Measurements from ENCODE around the gene TTLL6. TPM values are rescaled to one million over a fixed set of nuclear protein-coding genes. Genes with fewer than 3 reads are reported as not detected.

Gene TTLL6
- total and polyA plus RNA-seq, 7 experiments from 2014 or later: not detected

DNA sequence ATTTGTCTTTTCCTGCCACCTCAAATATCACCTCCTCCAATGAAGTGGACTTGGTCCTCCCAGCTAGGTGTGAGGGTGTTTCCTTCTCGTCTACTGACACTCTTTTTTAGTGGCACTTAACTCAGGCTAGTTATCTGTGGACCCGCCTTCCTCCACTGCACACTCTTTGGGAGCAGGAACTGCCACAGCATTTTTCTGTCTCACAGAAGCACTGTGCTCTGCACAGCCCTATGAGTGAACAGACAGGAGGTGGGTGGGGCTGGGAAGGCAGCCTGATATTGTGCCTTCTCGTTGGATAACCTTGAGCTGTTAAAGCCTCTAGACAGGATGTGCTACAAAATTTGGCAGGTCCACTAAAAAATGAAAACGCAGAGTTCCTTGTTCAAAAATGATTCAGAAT lies 56.6 kb downstream of the TTLL6 start:
- peaks cover 75 to 84% (median 79%) of the 10 kb centered on the region in 5 donors for H3K27me3 Mint-ChIP-seq
- no peak overlapping the region for H3K4me3 Mint-ChIP-seq
- peaks cover 0 to 2% (median 0%) of the 10 kb centered on the region in 11 donors for H3K9me3 Mint-ChIP-seq
- Histone ChIP-seq H3K36me3 (ENCODE audit: control insufficient read depth in 2 of 3, insufficient read depth in 3 of 3, low read length in 3 of 3) (no peaks in the 10 kb centered on the region), H3K4me3 (ENCODE audit: low read length) (no peak overlapping the region), H3K4me1 (ENCODE audit: control insufficient read depth in 2 of 2, insufficient read depth in 2 of 2, low read length in 2 of 2) (no peaks in the 10 kb centered on the region), H3K27ac (ENCODE audit: low read depth, low read length) (no peak overlapping the region), H3K27me3 (ENCODE audit: control insufficient read depth in 2 of 2, insufficient read depth in 2 of 2, low read length in 2 of 2) (peaks cover 7 to 9% of the 10 kb centered on the region in 2 donors), H3K9me3 (ENCODE audit: control insufficient read depth in 2 of 3, low read length in 3 of 3) (no peaks in the 10 kb centered on the region)
- no peaks in the 10 kb centered on the region for H3K4me1 Mint-ChIP-seq
- DNase-seq (no peak), ATAC-seq (no peak)
- H3K36me3 Mint-ChIP-seq: no peaks in the 10 kb centered on the region
- POLR2A ChIA-PET: interaction anchor here (0.6 to 0.8 kb wide), 2 partner anchors 15 to 92 kb away, joined by 4 to 8 read pairs; no protein-coding TSS in a partner anchor
- peak overlapping the region in 1 of 9 donors; percentile 60 for H3K27ac Mint-ChIP-seq
- intact Hi-C loops (cut with micrococcal nuclease): no loop called here
- CTCF ChIA-PET: no interaction called here

DNA sequence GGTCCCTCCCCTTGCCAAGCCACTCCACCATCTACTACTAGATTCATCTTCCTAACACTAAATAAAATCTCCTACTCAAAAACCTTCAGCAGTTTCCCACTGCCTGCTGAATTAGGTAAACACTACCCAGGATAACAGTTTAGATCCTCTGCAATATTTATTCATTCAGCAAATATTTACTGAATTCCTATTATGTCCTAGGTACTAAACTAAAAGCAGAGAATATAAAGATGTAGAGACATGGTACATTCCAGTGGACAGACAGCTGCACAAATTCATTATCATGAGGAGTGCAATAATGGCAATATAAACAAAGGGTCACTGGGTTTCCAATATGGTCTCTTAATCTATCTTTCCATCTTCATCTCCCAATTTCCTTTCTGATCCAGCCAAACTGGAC lies 57.7 kb downstream of the TTLL6 start:
- ChIA-PET CTCF (no interaction called here), POLR2A (no interaction called here)
- intact Hi-C loops (cut with micrococcal nuclease): no loop called here
- H3K36me3 ChIP-seq (ENCODE audit: control insufficient read depth in 2 of 3, insufficient read depth in 3 of 3, low read length in 3 of 3): no peaks in the 10 kb centered on the region
- no peak overlapping the region for H3K4me3 ChIP-seq (ENCODE audit: low read length)
- Mint-ChIP-seq H3K4me3 (no peak overlapping the region), H3K27me3 (peaks cover 79 to 87% (median 86%) of the 10 kb centered on the region in 5 donors), H3K4me1 (peaks cover 0 to 7% (median 4%) of the 10 kb centered on the region in 7 donors), H3K27ac (no peak overlapping the region), H3K9me3 (peaks cover 0 to 2% (median 0%) of the 10 kb centered on the region in 11 donors), H3K36me3 (no peaks in the 10 kb centered on the region)
- H3K27ac ChIP-seq (ENCODE audit: low read depth, low read length): no peak overlapping the region
- ATAC-seq (no peak), DNase-seq (no peak)
- peaks cover 3 to 8% of the 10 kb centered on the region in 2 donors for H3K4me1 ChIP-seq (ENCODE audit: control insufficient read depth in 2 of 2, insufficient read depth in 2 of 2, low read length in 2 of 2)
- H3K9me3 ChIP-seq (ENCODE audit: control insufficient read depth in 2 of 3, low read length in 3 of 3): no peaks in the 10 kb centered on the region
- H3K27me3 ChIP-seq (ENCODE audit: control insufficient read depth in 2 of 2, insufficient read depth in 2 of 2, low read length in 2 of 2): peaks cover 7 to 20% of the 10 kb centered on the region in 2 donors

DNA sequence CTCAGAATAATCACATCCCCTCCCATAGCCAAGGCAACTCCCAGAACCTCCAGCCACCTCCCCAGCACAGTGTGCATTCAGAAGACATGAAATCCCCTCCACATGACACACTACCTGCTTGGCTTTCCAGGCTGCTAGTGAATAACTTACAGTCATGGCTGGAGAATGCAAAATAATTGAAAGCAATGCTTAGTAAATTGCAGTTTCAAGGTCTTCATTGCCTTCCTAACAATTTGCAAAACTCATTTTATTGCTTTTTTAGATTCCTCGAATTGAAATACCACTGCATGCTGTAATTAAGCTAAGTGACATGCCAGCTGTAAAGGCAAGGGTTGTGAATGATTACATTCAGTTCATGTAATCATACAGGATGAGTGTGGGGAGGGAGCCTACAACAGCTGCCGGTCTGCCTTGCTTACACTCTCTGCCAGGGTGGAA lies 59.5 kb downstream of the TTLL6 start:
- Histone ChIP-seq H3K27ac (ENCODE audit: low read depth, low read length) (no peak overlapping the region), H3K4me3 (ENCODE audit: low read length) (no peak overlapping the region), H3K36me3 (ENCODE audit: control insufficient read depth in 2 of 3, insufficient read depth in 3 of 3, low read length in 3 of 3) (no peaks in the 10 kb centered on the region), H3K4me1 (ENCODE audit: control insufficient read depth in 2 of 2, insufficient read depth in 2 of 2, low read length in 2 of 2) (peaks cover 5 to 13% of the 10 kb centered on the region in 2 donors), H3K27me3 (ENCODE audit: control insufficient read depth in 2 of 2, insufficient read depth in 2 of 2, low read length in 2 of 2) (peaks cover 18 to 37% of the 10 kb centered on the region in 2 donors), H3K9me3 (ENCODE audit: control insufficient read depth in 2 of 3, low read length in 3 of 3) (no peaks in the 10 kb centered on the region)
- CTCF ChIA-PET: no interaction called here
- Mint-ChIP-seq H3K9me3 (peaks cover 0 to 2% (median 0%) of the 10 kb centered on the region in 11 donors), H3K4me3 (no peak overlapping the region), H3K4me1 (peaks cover 3 to 21% (median 18%) of the 10 kb centered on the region in 7 donors), H3K27me3 (peaks cover 79 to 87% (median 84%) of the 10 kb centered on the region in 5 donors), H3K27ac (no peak overlapping the region), H3K36me3 (no peaks in the 10 kb centered on the region)
- intact Hi-C loops (cut with micrococcal nuclease): no loop called here
- DNase-seq: no peak
- no peak for ATAC-seq
- POLR2A ChIA-PET: no interaction called here

DNA sequence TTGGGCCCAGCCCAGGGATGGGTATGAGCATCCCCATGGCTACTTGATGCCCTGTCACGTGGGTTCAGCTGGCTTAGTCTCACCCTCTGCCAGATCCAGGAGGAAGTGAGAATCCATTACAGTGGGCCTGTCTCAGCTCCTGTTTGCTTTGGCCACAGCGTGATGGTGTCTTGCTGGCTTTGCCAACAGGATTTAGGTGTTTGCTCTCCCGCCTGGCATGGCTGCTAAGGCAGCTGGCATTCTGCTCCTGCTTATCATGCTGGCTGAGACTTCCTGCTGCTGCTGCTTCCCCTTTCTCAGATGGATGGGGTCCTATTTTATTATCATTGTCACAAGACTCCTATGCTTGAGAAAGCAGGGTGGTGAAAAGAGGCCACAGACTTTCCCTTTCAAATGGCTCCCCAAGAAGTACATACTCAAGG lies 60.2 kb downstream of the TTLL6 start:
- POLR2A ChIA-PET: interaction anchor here (0.7 kb wide), 1 partner anchor 40 kb away, joined by 4 read pairs; no protein-coding TSS in a partner anchor
- H3K27me3 ChIP-seq (ENCODE audit: control insufficient read depth in 2 of 2, insufficient read depth in 2 of 2, low read length in 2 of 2): peaks cover 18 to 43% of the 10 kb centered on the region in 2 donors

DNA sequence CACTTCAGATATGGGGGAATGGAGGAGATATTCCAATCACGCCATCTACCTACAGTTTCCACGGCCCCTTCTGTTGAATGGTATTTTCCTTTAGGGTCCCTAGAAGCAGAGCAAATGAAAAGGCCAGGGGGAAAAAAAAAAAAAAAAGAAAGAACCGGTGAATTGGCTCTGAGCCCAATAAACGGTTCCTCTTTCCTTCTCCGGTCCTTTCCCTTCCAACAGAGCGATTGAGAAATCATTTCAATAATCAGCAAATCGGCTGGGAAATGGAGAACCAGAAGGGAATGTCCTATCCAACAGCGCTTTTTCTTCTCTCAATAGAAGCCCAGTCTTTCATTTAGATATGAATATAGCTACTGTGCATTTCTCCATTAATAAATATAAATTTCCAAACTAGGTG lies 61.7 kb downstream of the TTLL6 start:
- H3K9me3 Mint-ChIP-seq: peaks cover 0 to 8% (median 0%) of the 10 kb centered on the region in 11 donors
- intact Hi-C loops (cut with micrococcal nuclease): no loop called here
- H3K36me3 Mint-ChIP-seq: no peaks in the 10 kb centered on the region
- peaks cover 5 to 13% of the 10 kb centered on the region in 2 donors for H3K4me1 ChIP-seq (ENCODE audit: control insufficient read depth in 2 of 2, insufficient read depth in 2 of 2, low read length in 2 of 2)
- ATAC-seq: no peak
- no peak overlapping the region for H3K27ac ChIP-seq (ENCODE audit: low read depth, low read length)
- peak overlapping the region in 1 of 9 donors; percentile 46 for H3K27ac Mint-ChIP-seq
- peaks cover 75 to 89% (median 85%) of the 10 kb centered on the region in 5 donors for H3K27me3 Mint-ChIP-seq
- H3K4me1 Mint-ChIP-seq: peaks cover 3 to 21% (median 18%) of the 10 kb centered on the region in 7 donors
- H3K27me3 ChIP-seq (ENCODE audit: control insufficient read depth in 2 of 2, insufficient read depth in 2 of 2, low read length in 2 of 2): peaks cover 21 to 56% of the 10 kb centered on the region in 2 donors
- H3K4me3 Mint-ChIP-seq: peak overlapping the region in 4 of 10 donors; percentile 9 to 54 (median 32)
- no peak overlapping the region for H3K4me3 ChIP-seq (ENCODE audit: low read length)
- POLR2A ChIA-PET: interaction anchor here (0.6 kb wide), 1 partner anchor 787 kb away, joined by 3 read pairs; no protein-coding TSS in a partner anchor
- H3K36me3 ChIP-seq (ENCODE audit: control insufficient read depth in 2 of 3, insufficient read depth in 3 of 3, low read length in 3 of 3): no peaks in the 10 kb centered on the region
- CTCF ChIA-PET: interaction anchor here (1.6 kb wide), 1 partner anchor 31 kb away, joined by 6 read pairs; no protein-coding TSS in a partner anchor
- no peak for DNase-seq
- H3K9me3 ChIP-seq (ENCODE audit: control insufficient read depth in 2 of 3, low read length in 3 of 3): no peaks in the 10 kb centered on the region

More for the DNA sequence above, 60.2 kb downstream of the TTLL6 start:
- CTCF ChIA-PET: interaction anchor here (0.6 kb wide), 1 partner anchor 36 kb away, joined by 10 read pairs; no protein-coding TSS in a partner anchor
- Mint-ChIP-seq H3K4me3 (no peak overlapping the region), H3K36me3 (no peaks in the 10 kb centered on the region), H3K9me3 (peaks cover 0 to 4% (median 0%) of the 10 kb centered on the region in 11 donors), H3K27me3 (peaks cover 79 to 88% (median 84%) of the 10 kb centered on the region in 5 donors), H3K27ac (no peak overlapping the region), H3K4me1 (peaks cover 3 to 21% (median 18%) of the 10 kb centered on the region in 7 donors)
- Histone ChIP-seq H3K36me3 (ENCODE audit: control insufficient read depth in 2 of 3, insufficient read depth in 3 of 3, low read length in 3 of 3) (no peaks in the 10 kb centered on the region), H3K4me3 (ENCODE audit: low read length) (no peak overlapping the region), H3K27ac (ENCODE audit: low read depth, low read length) (no peak overlapping the region), H3K9me3 (ENCODE audit: control insufficient read depth in 2 of 3, low read length in 3 of 3) (no peaks in the 10 kb centered on the region), H3K4me1 (ENCODE audit: control insufficient read depth in 2 of 2, insufficient read depth in 2 of 2, low read length in 2 of 2) (peaks cover 5 to 13% of the 10 kb centered on the region in 2 donors)
- DNase-seq (no peak), ATAC-seq (no peak)
- intact Hi-C loops (cut with micrococcal nuclease): no loop called here

DNA sequence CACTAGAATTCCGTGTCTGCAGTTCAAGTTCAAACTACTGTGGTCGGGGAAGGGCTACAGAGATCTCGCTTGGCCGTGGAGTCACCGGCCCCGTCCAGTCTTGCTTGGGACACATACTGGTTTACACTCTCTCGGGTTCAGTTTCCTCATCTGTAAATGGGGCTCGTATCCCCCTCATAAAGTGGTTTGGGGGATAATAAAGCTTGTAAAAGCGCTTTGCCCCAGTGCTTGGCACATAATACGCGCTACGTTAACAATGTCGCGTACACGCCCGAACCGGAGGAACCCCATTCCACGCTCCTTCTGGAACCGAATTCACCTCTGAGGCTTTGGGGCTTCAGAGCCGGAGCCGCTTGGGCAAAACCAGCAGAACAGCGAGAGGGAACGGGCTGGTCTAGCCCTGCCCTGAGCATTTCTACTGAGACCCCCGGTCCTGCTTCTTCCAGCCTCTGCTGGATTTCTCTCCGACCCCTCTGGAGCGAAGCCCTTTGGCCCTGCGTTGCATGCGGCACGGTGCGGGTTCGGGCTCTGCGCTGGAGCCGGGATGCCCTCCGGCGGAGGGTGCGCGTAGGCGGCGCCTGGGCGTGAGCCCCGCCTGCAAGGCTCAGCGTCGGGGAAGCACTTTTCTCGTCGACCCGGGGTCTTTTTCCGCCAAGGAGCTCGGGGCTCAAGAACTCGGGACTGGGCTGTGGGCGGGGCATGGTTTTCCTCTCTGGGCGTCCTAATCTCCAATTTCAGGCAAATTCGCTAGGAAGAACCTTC lies 62.3 kb downstream of the TTLL6 start:
- peak overlapping the region in 1 of 9 donors; percentile 46 for H3K27ac Mint-ChIP-seq
- ChIA-PET POLR2A (no interaction called here), CTCF (interaction anchor here (1.6 kb wide), 1 partner anchor 31 kb away, joined by 6 read pairs; no protein-coding TSS in a partner anchor)
- no peaks in the 10 kb centered on the region for H3K36me3 Mint-ChIP-seq
- H3K4me3 Mint-ChIP-seq: peak overlapping the region in 6 of 10 donors; percentile 9 to 59 (median 46)
- Histone ChIP-seq H3K4me1 (ENCODE audit: control insufficient read depth in 2 of 2, insufficient read depth in 2 of 2, low read length in 2 of 2) (peaks cover 5 to 13% of the 10 kb centered on the region in 2 donors), H3K27ac (ENCODE audit: low read depth, low read length) (no peak overlapping the region), H3K27me3 (ENCODE audit: control insufficient read depth in 2 of 2, insufficient read depth in 2 of 2, low read length in 2 of 2) (peaks cover 24 to 62% of the 10 kb centered on the region in 2 donors), H3K4me3 (ENCODE audit: low read length) (no peak overlapping the region), H3K9me3 (ENCODE audit: control insufficient read depth in 2 of 3, low read length in 3 of 3) (no peaks in the 10 kb centered on the region), H3K36me3 (ENCODE audit: control insufficient read depth in 2 of 3, insufficient read depth in 3 of 3, low read length in 3 of 3) (no peaks in the 10 kb centered on the region)
- peaks cover 0 to 8% (median 0%) of the 10 kb centered on the region in 11 donors for H3K9me3 Mint-ChIP-seq
- H3K27me3 Mint-ChIP-seq: peaks cover 72 to 94% (median 84%) of the 10 kb centered on the region in 5 donors
- DNase-seq (no peak), ATAC-seq (no peak)
- H3K4me1 Mint-ChIP-seq: peaks cover 3 to 21% (median 18%) of the 10 kb centered on the region in 7 donors
- intact Hi-C loops (cut with micrococcal nuclease): no loop called here
